Skin of body (tissue), 2 donors: Measurements from ENCODE around the gene DEF6. TPM values are rescaled to one million over a fixed set of nuclear protein-coding genes. Genes with fewer than 3 reads are reported as not detected.
"Not testable (repeated sequence)": the region's sequence is repeated elsewhere in the genome, so short reads cannot be mapped to it uniquely, and the experiment has no call there.

Experiments
- DNase-seq: peaks from one replicate; lab custom pipeline; 2025; lab: John Stamatoyannopoulos, UW
- total RNA-seq: library from RNA; depleted of rRNA; stranded (reverse); fragments of >200 nt; gene quantifications from one replicate; pipeline ENCODE4 v1.2.3, GENCODE V29; 2014

The DEF6 gene
- total RNA-seq, 1 donor from 2014 or later: 10.9 TPM

GRCh38 chr6:35280903-35281302, 16.7 kb upstream of the DEF6 start:
- no peak for DNase-seq

- DNase-seq: no peak
Measured at GRCh38 chr6:35282472-35282871, 15.1 kb upstream of the DEF6 start.

GRCh38 chr6:35283361-35283760, 14.3 kb upstream of the DEF6 start:
- DNase-seq: no peak

GRCh38 chr6:35287671-35288396, 9.8 kb upstream of the DEF6 start:
- DNase-seq: no peak

GRCh38 chr6:35288834-35289233, 8.8 kb upstream of the DEF6 start:
- no peak for DNase-seq

GRCh38 chr6:35291491-35291890, 6.1 kb upstream of the DEF6 start:
- no peak for DNase-seq

GRCh38 chr6:35292494-35292893, 5.1 kb upstream of the DEF6 start:
- DNase-seq: no peak

- DNase-seq: no peak
Measured at GRCh38 chr6:35293681-35294080, 3.9 kb upstream of the DEF6 start.

- no peak for DNase-seq
Measured at GRCh38 chr6:35294308-35294945, 3.2 kb upstream of the DEF6 start.

- DNase-seq: no peak
Measured at GRCh38 chr6:35295036-35295435, 2.6 kb upstream of the DEF6 start.

- DNase-seq: no peak
Measured at GRCh38 chr6:35295521-35296315, 1.9 kb upstream of the DEF6 start.

- DNase-seq: no peak
Measured at GRCh38 chr6:35296931-35297600, 552 bp upstream of the DEF6 start.

- DNase-seq: no peak
Measured at GRCh38 chr6:35298625-35299140, 1.1 kb downstream of the DEF6 start.

GRCh38 chr6:35299674-35300073, 2.1 kb downstream of the DEF6 start:
- DNase-seq: no peak

GRCh38 chr6:35300848-35301247, 3.2 kb downstream of the DEF6 start:
- DNase-seq: no peak

- DNase-seq: no peak
Measured at GRCh38 chr6:35302604-35303241, 5.1 kb downstream of the DEF6 start.

- DNase-seq: no peak
Measured at GRCh38 chr6:35304299-35304698, 6.7 kb downstream of the DEF6 start.

- DNase-seq: no peak
Measured at GRCh38 chr6:35305117-35305516, 7.5 kb downstream of the DEF6 start.

GRCh38 chr6:35307138-35307537, 9.5 kb downstream of the DEF6 start:
- DNase-seq: not testable (repeated sequence)

GRCh38 chr6:35308543-35308942, 10.9 kb downstream of the DEF6 start:
- DNase-seq: not testable (repeated sequence)

- DNase-seq: no peak
Measured at GRCh38 chr6:35309611-35310264, 12.1 kb downstream of the DEF6 start.
